Loucy (cell line): ENCODE results near the gene GPC1.

Experiments used
- CTCF ChIP-seq: fragments of 200-600 bp; sonication (generic); conservative IDR thresholded peaks from 2 replicates; pipeline ENCODE4 v1.5.1; 2014; ENCODE audit warnings: mild to moderate bottlenecking, antibody characterized with exemption, low read length
- EZH2phosphoT487 ChIP-seq: fragments of 200-600 bp; IDR thresholded peaks from 2 replicates; pipeline ENCODE4 v1.6.1; 2018; ENCODE audit warnings: antibody characterized with exemption, mild to moderate bottlenecking, moderate library complexity, borderline replicate concordance

- no peak for TF ChIP-seq CTCF
- TF ChIP-seq EZH2phosphoT487: no peak
These were observed 12.5 kb downstream of the GPC1 start for GRCh38 chr2:240447934-240448333.
